HEK293 (cell line): ENCODE measurements around the gene TET3.

ENCODE experiments used
- CTCF ChIA-PET: fragments of 350-600 bp; formaldehyde crosslinking; extraction: SDS; loops from one replicate; lab custom pipeline; 2021; ENCODE audit warnings: antibody characterized with exemption; lab: Yijun Ruan, JAX
- POLR2A ChIA-PET: fragments of 300-600 bp; formaldehyde crosslinking; extraction: SDS; loops from one replicate; lab custom pipeline; 2020; ENCODE audit warnings: antibody characterized with exemption, inconsistent platforms; lab: Yijun Ruan, JAX
- H3K27ac ChIP-seq: fragments of 200-500 bp; sonication (Bioruptor generic); 2 replicates; pipeline ENCODE4 v1.5.1; 2014; ENCODE audit warnings: low read depth, low read length, control low read depth, inconsistent platforms; ENCODE audit errors: extremely low read depth
- H3K36me3 ChIP-seq, 2 experiments: fragments of 200-500 bp in 1 of 2; sonication (Bioruptor generic) in 1 of 2; 1 replicate in 1 of 2; 2 replicates in 1 of 2; pipeline ENCODE4 v1.5.1; 2014 to 2017; ENCODE audit warnings: inconsistent platforms in 2 of 2, low read length in 2 of 2; ENCODE audit not compliant: control insufficient read depth in 2 of 2, insufficient read depth in 1 of 2
- H3K4me1 ChIP-seq: fragments of 200-500 bp; sonication (Bioruptor generic); 2 replicates; pipeline ENCODE4 v1.5.1; 2014; ENCODE audit warnings: mild to moderate bottlenecking, low read length, inconsistent platforms; ENCODE audit not compliant: control insufficient read depth, insufficient read depth
- H3K4me3 ChIP-seq: 2 replicates; pipeline ENCODE4 v1.5.1; 2011; ENCODE audit warnings: low read depth, mild to moderate bottlenecking, control low read depth, low read length, moderate library complexity
- H3K9me3 ChIP-seq: fragments of 200-500 bp; sonication (Bioruptor generic); 2 replicates; pipeline ENCODE4 v1.5.1; 2014; ENCODE audit warnings: low read depth, low read length, inconsistent platforms; ENCODE audit not compliant: control insufficient read depth, insufficient read depth
- BCL11A ChIP-seq: fragments of 450-650 bp; formaldehyde crosslinking; IDR thresholded peaks from 2 replicates; pipeline ENCODE4 v1.5.1; 2016; ENCODE audit warnings: low read depth, missing biosample characterization, missing genetic modification characterization
- CTCF ChIP-seq: fragments of 450-650 bp; formaldehyde crosslinking; IDR thresholded peaks from 2 replicates; pipeline ENCODE4 v1.5.1; 2016; ENCODE audit warnings: missing biosample characterization, missing genetic modification characterization
- GFI1B ChIP-seq: fragments of 450-650 bp; formaldehyde crosslinking; IDR thresholded peaks from 2 replicates; pipeline ENCODE4 v1.5.1; 2016; ENCODE audit warnings: missing biosample characterization, missing genetic modification characterization
- GLIS2 ChIP-seq: fragments of 450-650 bp; formaldehyde crosslinking; IDR thresholded peaks from 2 replicates; pipeline ENCODE4 v1.5.1; 2016; ENCODE audit warnings: missing biosample characterization, missing genetic modification characterization
- KLF16 ChIP-seq: fragments of 450-650 bp; formaldehyde crosslinking; IDR thresholded peaks from 2 replicates; pipeline ENCODE4 v1.5.1; 2017; ENCODE audit warnings: missing biosample characterization, missing genetic modification characterization
- MYNN ChIP-seq: fragments of 450-650 bp; formaldehyde crosslinking; IDR thresholded peaks from 2 replicates; pipeline ENCODE4 v1.5.1; 2016; ENCODE audit warnings: missing biosample characterization, missing genetic modification characterization, borderline replicate concordance
- SCRT2 ChIP-seq: fragments of 450-650 bp; formaldehyde crosslinking; IDR thresholded peaks from 2 replicates; pipeline ENCODE4 v1.5.1; 2016; ENCODE audit warnings: missing biosample characterization, missing genetic modification characterization
- ZBTB1 ChIP-seq: fragments of 450-650 bp; formaldehyde crosslinking; IDR thresholded peaks from 2 replicates; pipeline ENCODE4 v1.5.1; 2016; ENCODE audit warnings: missing biosample characterization, missing genetic modification characterization
- ZNF121 ChIP-seq: fragments of 450-650 bp; formaldehyde crosslinking; IDR thresholded peaks from 2 replicates; pipeline ENCODE4 v1.5.1; 2016; ENCODE audit warnings: missing biosample characterization, missing genetic modification characterization
- ZNF16 ChIP-seq: fragments of 450-650 bp; formaldehyde crosslinking; IDR thresholded peaks from 2 replicates; pipeline ENCODE4 v1.5.1; 2016; ENCODE audit warnings: low read depth, missing biosample characterization, missing genetic modification characterization
- ZNF169 ChIP-seq: fragments of 450-650 bp; formaldehyde crosslinking; IDR thresholded peaks from 2 replicates; pipeline ENCODE4 v1.5.1; 2016; ENCODE audit warnings: missing biosample characterization, missing genetic modification characterization
- ZNF302 ChIP-seq: fragments of 450-650 bp; formaldehyde crosslinking; IDR thresholded peaks from 2 replicates; pipeline ENCODE4 v1.5.1; 2016; ENCODE audit warnings: missing biosample characterization, missing genetic modification characterization, low read depth
- ZNF416 ChIP-seq: fragments of 450-650 bp; formaldehyde crosslinking; IDR thresholded peaks from 2 replicates; pipeline ENCODE4 v1.5.1; 2016; ENCODE audit warnings: missing biosample characterization, missing genetic modification characterization
- ZNF473 ChIP-seq: fragments of 450-650 bp; formaldehyde crosslinking; IDR thresholded peaks from 2 replicates; pipeline ENCODE4 v1.5.1; 2017; ENCODE audit warnings: missing biosample characterization, missing genetic modification characterization
- ZNF488 ChIP-seq: fragments of 450-650 bp; formaldehyde crosslinking; IDR thresholded peaks from 2 replicates; pipeline ENCODE4 v1.5.1; 2016; ENCODE audit warnings: missing biosample characterization, missing genetic modification characterization
- ZNF544 ChIP-seq: fragments of 450-650 bp; formaldehyde crosslinking; IDR thresholded peaks from 2 replicates; pipeline ENCODE4 v1.5.0; 2017; ENCODE audit warnings: missing biosample characterization, missing genetic modification characterization
- ZNF549 ChIP-seq: fragments of 450-650 bp; IDR thresholded peaks from 2 replicates; pipeline ENCODE4 v1.5.1; 2018; ENCODE audit warnings: missing biosample characterization, missing genetic modification characterization, mild to moderate bottlenecking, inconsistent platforms, moderate library complexity
- ZNF610 ChIP-seq: fragments of 450-650 bp; formaldehyde crosslinking; IDR thresholded peaks from 2 replicates; pipeline ENCODE4 v1.5.1; 2016; ENCODE audit warnings: missing biosample characterization, missing genetic modification characterization, borderline replicate concordance
- ZNF670 ChIP-seq: fragments of 450-650 bp; formaldehyde crosslinking; IDR thresholded peaks from 2 replicates; pipeline ENCODE4 v1.5.1; 2016; ENCODE audit warnings: missing biosample characterization, missing genetic modification characterization, low read depth
- ZNF692 ChIP-seq: fragments of 450-650 bp; formaldehyde crosslinking; IDR thresholded peaks from 2 replicates; pipeline ENCODE4 v1.5.1; 2016; ENCODE audit warnings: missing biosample characterization, missing genetic modification characterization
- ZNF785 ChIP-seq: fragments of 450-650 bp; formaldehyde crosslinking; IDR thresholded peaks from 2 replicates; pipeline ENCODE4 v1.5.1; 2016; ENCODE audit warnings: missing biosample characterization, missing genetic modification characterization
- ZNF791 ChIP-seq: fragments of 450-650 bp; formaldehyde crosslinking; IDR thresholded peaks from 2 replicates; pipeline ENCODE4 v1.5.1; 2016; ENCODE audit warnings: missing biosample characterization, missing genetic modification characterization
- TF ChIP-seq, protein P1 (sequence below): fragments of 450-650 bp; formaldehyde crosslinking; IDR thresholded peaks from 2 replicates; pipeline ENCODE4 v1.5.1; 2016; ENCODE audit warnings: missing biosample characterization, missing genetic modification characterization, borderline replicate concordance
- TF ChIP-seq, protein P2 (sequence below): fragments of 450-650 bp; formaldehyde crosslinking; conservative IDR thresholded peaks from 2 replicates; pipeline ENCODE4 v1.5.1; 2016; ENCODE audit warnings: low read depth, missing biosample characterization, missing genetic modification characterization

Gene TET3

GRCh38 chr2:73944714-73945113 is 40.0 kb upstream of the TET3 start:
- CTCF ChIA-PET, result no interaction called here
- TF ChIP-seq ZBTB1 (tag by site-specific recombination) (no peak), ZNF791 (tag by site-specific recombination) (no peak), ZNF488 (tag by site-specific recombination) (no peak), ZNF670 (tag by site-specific recombination) (no peak)

DNA sequence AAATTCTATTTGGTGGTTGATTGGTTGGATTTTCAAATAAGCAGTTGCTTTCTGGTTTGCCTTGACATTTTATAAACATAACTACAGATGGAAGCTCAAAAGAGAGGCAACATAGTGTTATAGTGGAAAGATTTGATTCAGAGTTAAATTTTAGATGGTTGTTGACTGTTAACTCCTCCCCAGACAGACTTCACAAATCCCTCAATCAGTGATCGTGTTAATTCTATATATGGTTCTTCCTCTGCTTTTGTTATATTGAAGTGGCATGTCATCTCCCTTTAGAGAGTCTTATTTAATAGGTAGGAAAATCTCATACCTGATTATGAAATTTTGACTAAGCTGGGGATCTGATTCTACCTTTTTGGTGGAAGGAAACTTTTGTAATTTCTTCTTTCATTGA is 38.5 kb upstream of the TET3 start:
- peaks cover 23 to 88% of the 10 kb centered on the region in 2 experiments for H3K36me3 ChIP-seq
- H3K4me1 ChIP-seq, result no peaks in the 10 kb centered on the region
- CTCF ChIA-PET, result no interaction called here
- H3K27ac ChIP-seq, result no peak overlapping the region
- POLR2A ChIA-PET, result no interaction called here
- H3K9me3 ChIP-seq, result no peaks in the 10 kb centered on the region
- TF ChIP-seq, protein P1, sequence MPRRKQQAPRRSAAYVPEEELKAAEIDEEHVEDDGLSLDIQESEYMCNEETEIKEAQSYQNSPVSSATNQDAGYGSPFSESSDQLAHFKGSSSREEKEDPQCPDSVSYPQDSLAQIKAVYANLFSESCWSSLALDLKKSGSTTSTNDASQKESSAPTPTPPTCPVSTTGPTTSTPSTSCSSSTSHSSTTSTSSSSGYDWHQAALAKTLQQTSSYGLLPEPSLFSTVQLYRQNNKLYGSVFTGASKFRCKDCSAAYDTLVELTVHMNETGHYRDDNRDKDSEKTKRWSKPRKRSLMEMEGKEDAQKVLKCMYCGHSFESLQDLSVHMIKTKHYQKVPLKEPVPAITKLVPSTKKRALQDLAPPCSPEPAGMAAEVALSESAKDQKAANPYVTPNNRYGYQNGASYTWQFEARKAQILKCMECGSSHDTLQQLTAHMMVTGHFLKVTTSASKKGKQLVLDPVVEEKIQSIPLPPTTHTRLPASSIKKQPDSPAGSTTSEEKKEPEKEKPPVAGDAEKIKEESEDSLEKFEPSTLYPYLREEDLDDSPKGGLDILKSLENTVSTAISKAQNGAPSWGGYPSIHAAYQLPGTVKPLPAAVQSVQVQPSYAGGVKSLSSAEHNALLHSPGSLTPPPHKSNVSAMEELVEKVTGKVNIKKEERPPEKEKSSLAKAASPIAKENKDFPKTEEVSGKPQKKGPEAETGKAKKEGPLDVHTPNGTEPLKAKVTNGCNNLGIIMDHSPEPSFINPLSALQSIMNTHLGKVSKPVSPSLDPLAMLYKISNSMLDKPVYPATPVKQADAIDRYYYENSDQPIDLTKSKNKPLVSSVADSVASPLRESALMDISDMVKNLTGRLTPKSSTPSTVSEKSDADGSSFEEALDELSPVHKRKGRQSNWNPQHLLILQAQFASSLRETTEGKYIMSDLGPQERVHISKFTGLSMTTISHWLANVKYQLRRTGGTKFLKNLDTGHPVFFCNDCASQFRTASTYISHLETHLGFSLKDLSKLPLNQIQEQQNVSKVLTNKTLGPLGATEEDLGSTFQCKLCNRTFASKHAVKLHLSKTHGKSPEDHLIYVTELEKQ (tag by site-specific recombination), result no peak
- TF ChIP-seq ZNF692 (tag by site-specific recombination) (no peak), ZNF785 (no peak), BCL11A (tag by site-specific recombination) (no peak), ZNF16 (no peak), ZNF169 (tag by site-specific recombination) (no peak), GFI1B (tag by site-specific recombination) (no peak), ZNF544 (no peak), ZNF416 (tag by site-specific recombination) (no peak), KLF16 (no peak), GLIS2 (tag by site-specific recombination) (no peak), ZNF549 (tag by site-specific recombination) (no peak), ZNF473 (tag by site-specific recombination) (no peak), SCRT2 (tag by site-specific recombination) (no peak), ZNF302 (tag by site-specific recombination) (no peak), CTCF (no peak), MYNN (tag by site-specific recombination) (no peak), ZNF121 (no peak), ZNF610 (no peak)
- TF ChIP-seq, protein P2, sequence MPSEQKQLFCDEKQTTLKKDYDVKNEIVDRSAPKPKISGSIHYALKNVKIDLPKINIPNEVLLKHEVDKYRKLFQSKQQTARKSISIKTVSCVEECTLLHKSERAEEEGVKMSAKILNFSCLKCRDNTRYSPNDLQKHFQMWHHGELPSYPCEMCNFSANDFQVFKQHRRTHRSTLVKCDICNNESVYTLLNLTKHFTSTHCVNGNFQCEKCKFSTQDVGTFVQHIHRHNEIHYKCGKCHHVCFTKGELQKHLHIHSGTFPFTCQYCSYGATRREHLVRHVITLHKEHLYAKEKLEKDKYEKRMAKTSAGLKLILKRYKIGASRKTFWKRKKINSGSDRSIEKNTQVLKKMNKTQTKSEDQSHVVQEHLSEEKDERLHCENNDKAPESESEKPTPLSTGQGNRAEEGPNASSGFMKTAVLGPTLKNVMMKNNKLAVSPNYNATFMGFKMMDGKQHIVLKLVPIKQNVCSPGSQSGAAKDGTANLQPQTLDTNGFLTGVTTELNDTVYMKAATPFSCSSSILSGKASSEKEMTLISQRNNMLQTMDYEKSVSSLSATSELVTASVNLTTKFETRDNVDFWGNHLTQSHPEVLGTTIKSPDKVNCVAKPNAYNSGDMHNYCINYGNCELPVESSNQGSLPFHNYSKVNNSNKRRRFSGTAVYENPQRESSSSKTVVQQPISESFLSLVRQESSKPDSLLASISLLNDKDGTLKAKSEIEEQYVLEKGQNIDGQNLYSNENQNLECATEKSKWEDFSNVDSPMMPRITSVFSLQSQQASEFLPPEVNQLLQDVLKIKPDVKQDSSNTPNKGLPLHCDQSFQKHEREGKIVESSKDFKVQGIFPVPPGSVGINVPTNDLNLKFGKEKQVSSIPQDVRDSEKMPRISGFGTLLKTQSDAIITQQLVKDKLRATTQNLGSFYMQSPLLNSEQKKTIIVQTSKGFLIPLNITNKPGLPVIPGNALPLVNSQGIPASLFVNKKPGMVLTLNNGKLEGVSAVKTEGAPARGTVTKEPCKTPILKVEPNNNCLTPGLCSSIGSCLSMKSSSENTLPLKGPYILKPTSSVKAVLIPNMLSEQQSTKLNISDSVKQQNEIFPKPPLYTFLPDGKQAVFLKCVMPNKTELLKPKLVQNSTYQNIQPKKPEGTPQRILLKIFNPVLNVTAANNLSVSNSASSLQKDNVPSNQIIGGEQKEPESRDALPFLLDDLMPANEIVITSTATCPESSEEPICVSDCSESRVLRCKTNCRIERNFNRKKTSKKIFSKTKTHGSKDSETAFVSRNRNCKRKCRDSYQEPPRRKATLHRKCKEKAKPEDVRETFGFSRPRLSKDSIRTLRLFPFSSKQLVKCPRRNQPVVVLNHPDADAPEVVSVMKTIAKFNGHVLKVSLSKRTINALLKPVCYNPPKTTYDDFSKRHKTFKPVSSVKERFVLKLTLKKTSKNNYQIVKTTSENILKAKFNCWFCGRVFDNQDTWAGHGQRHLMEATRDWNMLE, result no peak
- no peak overlapping the region for H3K4me3 ChIP-seq

More at GRCh38 chr2:73944714-73945113, 40.0 kb upstream of the TET3 start:
- no peaks in the 10 kb centered on the region for H3K9me3 ChIP-seq
- no peak overlapping the region for H3K27ac ChIP-seq
- POLR2A ChIA-PET, result no interaction called here
- no peak overlapping the region for H3K4me3 ChIP-seq
- peaks cover 23 to 88% of the 10 kb centered on the region in 2 experiments for H3K36me3 ChIP-seq
- no peaks in the 10 kb centered on the region for H3K4me1 ChIP-seq
